ENCODE data around the gene ETNPPL.

DNA sequence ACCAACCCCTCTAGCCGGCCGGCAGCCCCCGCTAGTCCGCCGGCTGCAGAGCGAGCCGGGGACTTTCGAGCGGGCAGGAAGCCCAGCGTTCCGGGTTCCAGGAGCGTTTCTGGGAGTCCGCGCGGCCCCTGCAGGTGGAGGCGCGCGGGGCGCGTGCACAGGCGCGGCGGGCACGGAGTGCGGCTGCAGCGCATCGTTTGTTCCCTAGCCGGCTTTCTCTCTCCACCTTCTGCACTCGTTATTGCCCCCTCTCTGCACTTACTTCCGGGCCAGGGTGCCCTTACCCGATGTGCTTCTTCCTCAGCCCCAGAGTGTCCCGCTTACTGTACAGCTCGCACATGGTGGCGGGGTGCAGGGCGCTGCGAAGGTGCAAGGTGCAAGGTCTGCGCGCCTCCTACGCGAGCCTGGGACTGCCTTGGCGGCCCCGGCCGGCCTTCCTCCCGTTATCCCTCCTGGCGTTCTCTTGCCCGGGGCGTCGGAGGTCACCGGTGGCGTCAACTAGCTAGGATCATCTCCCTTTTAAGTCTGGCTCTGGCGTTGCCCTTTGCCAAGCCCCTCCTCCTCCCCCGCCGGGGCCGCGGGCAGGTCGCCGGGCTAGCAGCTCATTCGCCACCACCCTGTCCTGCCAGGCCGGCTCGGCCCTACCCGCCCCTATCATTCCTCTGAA is at the start of gene ETNPPL:
- TF ChIP-seq, protein P1, sequence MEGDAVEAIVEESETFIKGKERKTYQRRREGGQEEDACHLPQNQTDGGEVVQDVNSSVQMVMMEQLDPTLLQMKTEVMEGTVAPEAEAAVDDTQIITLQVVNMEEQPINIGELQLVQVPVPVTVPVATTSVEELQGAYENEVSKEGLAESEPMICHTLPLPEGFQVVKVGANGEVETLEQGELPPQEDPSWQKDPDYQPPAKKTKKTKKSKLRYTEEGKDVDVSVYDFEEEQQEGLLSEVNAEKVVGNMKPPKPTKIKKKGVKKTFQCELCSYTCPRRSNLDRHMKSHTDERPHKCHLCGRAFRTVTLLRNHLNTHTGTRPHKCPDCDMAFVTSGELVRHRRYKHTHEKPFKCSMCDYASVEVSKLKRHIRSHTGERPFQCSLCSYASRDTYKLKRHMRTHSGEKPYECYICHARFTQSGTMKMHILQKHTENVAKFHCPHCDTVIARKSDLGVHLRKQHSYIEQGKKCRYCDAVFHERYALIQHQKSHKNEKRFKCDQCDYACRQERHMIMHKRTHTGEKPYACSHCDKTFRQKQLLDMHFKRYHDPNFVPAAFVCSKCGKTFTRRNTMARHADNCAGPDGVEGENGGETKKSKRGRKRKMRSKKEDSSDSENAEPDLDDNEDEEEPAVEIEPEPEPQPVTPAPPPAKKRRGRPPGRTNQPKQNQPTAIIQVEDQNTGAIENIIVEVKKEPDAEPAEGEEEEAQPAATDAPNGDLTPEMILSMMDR (IDR thresholded peaks at IDR 0.05; ENCODE audit: low read depth, low read length): no peak
- no peak for TF ChIP-seq EZH2phosphoT487 (IDR thresholded peaks at IDR 0.05; ENCODE audit: low read depth)

Data from OCI-LY3 (cell line).